Astrocyte (in vitro differentiated cells and primary cell): ENCODE measurements around the gene CTNNBIP1. TPM values are rescaled to one million over a fixed set of nuclear protein-coding genes. Genes with fewer than 3 reads are reported as not detected.
A peak's percentile ranks its signal among the peaks of the same experiment; 100 is the strongest.

ENCODE experiments used
- DNase-seq: peaks from one replicate; pipeline ENCODE4 v3.0.0-alpha.2; 2010; ENCODE audit warnings: low read depth
- FAIRE-seq: peaks from 2 replicates; lab custom pipeline; 2011; peaks lifted over from hg19 to GRCh38; lab: Jason Lieb, UNC
- H2AFZ ChIP-seq: 2 replicates; pipeline ENCODE4 v1.6.0; 2012; ENCODE audit warnings: low read depth, low read length, inconsistent platforms
- H3K27ac ChIP-seq: 2 replicates; pipeline ENCODE4 v1.5.1; 2011; ENCODE audit warnings: low read depth, low read length, inconsistent platforms
- H3K27me3 ChIP-seq: 2 replicates; pipeline ENCODE4 v1.6.0; 2011; ENCODE audit warnings: low read length, inconsistent platforms; ENCODE audit not compliant: insufficient read depth
- H3K36me3 ChIP-seq: 2 replicates; pipeline ENCODE4 v1.5.1; 2011; ENCODE audit warnings: low read length, inconsistent platforms; ENCODE audit not compliant: insufficient read depth
- H3K4me1 ChIP-seq: 2 replicates; pipeline ENCODE4 v1.5.1; 2011; ENCODE audit warnings: low read length, inconsistent platforms; ENCODE audit not compliant: insufficient read depth
- H3K4me2 ChIP-seq: 2 replicates; pipeline ENCODE4 v1.6.0; 2012; ENCODE audit warnings: low read length, inconsistent platforms
- H3K4me3 ChIP-seq: 2 replicates; pipeline ENCODE4 v1.5.1; 2011; ENCODE audit warnings: low read depth, mild to moderate bottlenecking, low read length, inconsistent platforms; ENCODE audit not compliant: insufficient read depth
- H3K79me2 ChIP-seq: 2 replicates; pipeline ENCODE4 v1.6.0; 2012; ENCODE audit warnings: mild to moderate bottlenecking, low read length, inconsistent platforms; ENCODE audit not compliant: insufficient read depth
- H3K9ac ChIP-seq: 2 replicates; pipeline ENCODE4 v1.6.0; 2012; ENCODE audit warnings: mild to moderate bottlenecking, low read length, inconsistent platforms
- H3K9me3 ChIP-seq: 2 replicates; pipeline ENCODE4 v1.5.1; 2012; ENCODE audit warnings: low read depth, mild to moderate bottlenecking, low read length, inconsistent platforms; ENCODE audit not compliant: insufficient read depth
- H4K20me1 ChIP-seq: 2 replicates; pipeline ENCODE4 v1.6.0; 2012; ENCODE audit warnings: low read length, inconsistent platforms; ENCODE audit not compliant: insufficient read depth
- H3K27ac Mint-ChIP-seq: one replicate; pipeline ENCODE4 v1.8.0; 2021; ENCODE audit warnings: mild to moderate bottlenecking, mixed read lengths; ENCODE audit not compliant: unreplicated experiment
- H3K27me3 Mint-ChIP-seq: one replicate; pipeline ENCODE4 v1.8.0; 2021; ENCODE audit warnings: low read depth, mixed read lengths; ENCODE audit not compliant: unreplicated experiment
- H3K36me3 Mint-ChIP-seq: one replicate; pipeline ENCODE4 v1.8.0; 2021; ENCODE audit warnings: low read depth, mixed read lengths; ENCODE audit not compliant: unreplicated experiment
- H3K4me1 Mint-ChIP-seq: one replicate; pipeline ENCODE4 v1.8.0; 2021; ENCODE audit warnings: low read depth, mixed read lengths; ENCODE audit not compliant: unreplicated experiment
- H3K4me3 Mint-ChIP-seq: one replicate; pipeline ENCODE4 v1.8.0; 2021; ENCODE audit warnings: mild to moderate bottlenecking, moderate library complexity, mixed read lengths; ENCODE audit not compliant: unreplicated experiment
- H3K9me3 Mint-ChIP-seq: one replicate; pipeline ENCODE4 v1.8.0; 2021; ENCODE audit warnings: mild to moderate bottlenecking, mixed read lengths; ENCODE audit not compliant: unreplicated experiment
- CTCF ChIP-seq: IDR thresholded peaks from 2 replicates; pipeline ENCODE4 v1.5.1; 2011; ENCODE audit warnings: low read depth, mild to moderate bottlenecking, inconsistent platforms, low read length, moderate library complexity; ENCODE audit not compliant: insufficient read depth
- EZH2 ChIP-seq: IDR thresholded peaks from 2 replicates; pipeline ENCODE4 v1.6.1; 2012; ENCODE audit warnings: mild to moderate bottlenecking, low read length, inconsistent platforms; ENCODE audit not compliant: insufficient read depth
- total RNA-seq: library from RNA; stranded (reverse); gene quantifications from 2 replicates; pipeline ENCODE4 v1.2.1, GENCODE V29; 2021

The CTNNBIP1 gene
- total RNA-seq, 1 donor from 2014 or later = 53.7 TPM

- DNase-seq (no peak), FAIRE-seq (no peak)
- TF ChIP-seq EZH2 = no peak
- no peak for TF ChIP-seq CTCF
- no peak overlapping the region for H3K4me2 ChIP-seq
- H3K27me3 Mint-ChIP-seq = no peaks in the 10 kb centered on the region
- no peak overlapping the region for H3K4me3 ChIP-seq
- peaks cover 2% of the 10 kb centered on the region for H3K36me3 Mint-ChIP-seq
- H3K36me3 ChIP-seq = no peaks in the 10 kb centered on the region
- peaks cover 80% of the 10 kb centered on the region for H4K20me1 ChIP-seq
- no peak overlapping the region for H3K4me3 Mint-ChIP-seq
- no peak overlapping the region for H2AFZ ChIP-seq
- H3K27ac Mint-ChIP-seq = no peak overlapping the region
- H3K27ac ChIP-seq = no peak overlapping the region
- H3K79me2 ChIP-seq = peaks cover 81% of the 10 kb centered on the region
- H3K4me1 Mint-ChIP-seq = peaks cover 23% of the 10 kb centered on the region
- no peaks in the 10 kb centered on the region for H3K27me3 ChIP-seq
- no peaks in the 10 kb centered on the region for H3K9me3 ChIP-seq
- no peak overlapping the region for H3K9ac ChIP-seq
- H3K4me1 ChIP-seq = no peaks in the 10 kb centered on the region
- H3K9me3 Mint-ChIP-seq = no peaks in the 10 kb centered on the region
Observed at GRCh38 chr1:9811239-9811966, 98.7 kb downstream of the CTNNBIP1 start.

- no peaks in the 10 kb centered on the region for H3K4me1 ChIP-seq
- peaks cover 80% of the 10 kb centered on the region for H3K79me2 ChIP-seq
- H4K20me1 ChIP-seq = peaks cover 80% of the 10 kb centered on the region
- no peak overlapping the region for H3K4me3 Mint-ChIP-seq
- H3K27me3 Mint-ChIP-seq = no peaks in the 10 kb centered on the region
- no peaks in the 10 kb centered on the region for H3K27me3 ChIP-seq
- TF ChIP-seq EZH2 (no peak), CTCF (no peak)
- H3K4me2 ChIP-seq = no peak overlapping the region
- peak; percentile 14 for DNase-seq
- H3K4me3 ChIP-seq = no peak overlapping the region
- no peaks in the 10 kb centered on the region for H3K36me3 ChIP-seq
- H2AFZ ChIP-seq = no peak overlapping the region
- H3K36me3 Mint-ChIP-seq = peaks cover 2% of the 10 kb centered on the region
- H3K9me3 Mint-ChIP-seq = no peaks in the 10 kb centered on the region
- H3K27ac Mint-ChIP-seq = no peak overlapping the region
- peaks cover 26% of the 10 kb centered on the region for H3K4me1 Mint-ChIP-seq
- no peaks in the 10 kb centered on the region for H3K9me3 ChIP-seq
- no peak overlapping the region for H3K9ac ChIP-seq
- no peak for FAIRE-seq
- no peak overlapping the region for H3K27ac ChIP-seq
Observed at GRCh38 chr1:9809100-9809510, 101.0 kb downstream of the CTNNBIP1 start.

GRCh38 chr1:9808459-9808858 lies 101.6 kb downstream of the CTNNBIP1 start:
- peaks cover 2% of the 10 kb centered on the region for H3K36me3 Mint-ChIP-seq
- Histone ChIP-seq H3K9me3 (no peaks in the 10 kb centered on the region), H3K36me3 (no peaks in the 10 kb centered on the region), H3K4me3 (no peak overlapping the region), H2AFZ (no peak overlapping the region), H3K79me2 (peaks cover 81% of the 10 kb centered on the region), H3K27ac (no peak overlapping the region), H3K9ac (no peak overlapping the region), H3K4me2 (no peak overlapping the region), H3K27me3 (no peaks in the 10 kb centered on the region), H3K4me1 (no peaks in the 10 kb centered on the region), H4K20me1 (peaks cover 77% of the 10 kb centered on the region)
- FAIRE-seq (no peak), DNase-seq (no peak)
- no peak overlapping the region for H3K27ac Mint-ChIP-seq
- TF ChIP-seq CTCF (no peak), EZH2 (no peak)
- H3K27me3 Mint-ChIP-seq = no peaks in the 10 kb centered on the region
- no peaks in the 10 kb centered on the region for H3K9me3 Mint-ChIP-seq
- H3K4me1 Mint-ChIP-seq = peaks cover 26% of the 10 kb centered on the region
- H3K4me3 Mint-ChIP-seq = no peak overlapping the region
